ENCODE data around the gene EHBP1. TPM values are rescaled to one million over a fixed set of nuclear protein-coding genes. Genes with fewer than 3 reads are reported as not detected.

Gene EHBP1
- total RNA-seq, 2 experiments from 2014 or later: 21.4 to 22.3 TPM

- Mint-ChIP-seq H3K9me3 (no peaks in the 10 kb centered on the region), H3K4me3 (no peak overlapping the region), H3K27ac (no peak overlapping the region), H3K27me3 (no peaks in the 10 kb centered on the region), H3K36me3 (ENCODE audit: low read depth) (peaks cover 36% of the 10 kb centered on the region), H3K4me1 (ENCODE audit: low read depth) (peaks cover 25% of the 10 kb centered on the region)
- Histone ChIP-seq H3K4me3 (ENCODE audit: low read length) (no peak overlapping the region), H3K27me3 (ENCODE audit: control insufficient read depth in 1 of 2, insufficient read depth in 2 of 2, low read length in 2 of 2) (no peaks in the 10 kb centered on the region), H3K36me3 (ENCODE audit: insufficient read depth, low read length) (no peaks in the 10 kb centered on the region), H3K27ac (ENCODE audit: low read depth in 1 of 2, low read length in 2 of 2) (no peak overlapping the region), H3K4me1 (ENCODE audit: insufficient read depth, low read length) (no peaks in the 10 kb centered on the region), H3K9me3 (ENCODE audit: control insufficient read depth in 1 of 2, insufficient read depth in 1 of 2, low read length in 2 of 2) (no peaks in the 10 kb centered on the region)
- ATAC-seq (ENCODE audit: poor library complexity) (no peak), DNase-seq (no peak)
- POLR2A ChIA-PET: no interaction called here
- CTCF ChIA-PET: no interaction called here
- TF ChIP-seq CTCF (IDR thresholded peaks at IDR 0.05): no peak
- intact Hi-C loops (cut with DNase I, micrococcal nuclease): no loop called here
Measured at GRCh38 chr2:62716768-62717167, 11.3 kb downstream of the EHBP1 start.

- Histone ChIP-seq H3K9me3 (ENCODE audit: control insufficient read depth in 1 of 2, insufficient read depth in 1 of 2, low read length in 2 of 2) (peaks cover 0 to 3% of the 10 kb centered on the region in 2 experiments), H3K27me3 (ENCODE audit: control insufficient read depth in 1 of 2, insufficient read depth in 2 of 2, low read length in 2 of 2) (no peaks in the 10 kb centered on the region), H3K4me3 (ENCODE audit: low read length) (no peak overlapping the region), H3K36me3 (ENCODE audit: insufficient read depth, low read length) (no peaks in the 10 kb centered on the region), H3K27ac (ENCODE audit: low read depth in 1 of 2, low read length in 2 of 2) (no peak overlapping the region), H3K4me1 (ENCODE audit: insufficient read depth, low read length) (no peaks in the 10 kb centered on the region)
- peaks cover 45% of the 10 kb centered on the region for H3K36me3 Mint-ChIP-seq (ENCODE audit: low read depth)
- H3K9me3 Mint-ChIP-seq: peaks cover 2% of the 10 kb centered on the region
- TF ChIP-seq CTCF (IDR thresholded peaks at IDR 0.05): no peak
- H3K27ac Mint-ChIP-seq: no peak overlapping the region
- ChIA-PET CTCF (no interaction called here), POLR2A (no interaction called here)
- peaks cover 27% of the 10 kb centered on the region for H3K4me1 Mint-ChIP-seq (ENCODE audit: low read depth)
- H3K4me3 Mint-ChIP-seq: no peak overlapping the region
- intact Hi-C loops (cut with DNase I, micrococcal nuclease): no loop called here
- ATAC-seq (ENCODE audit: poor library complexity) (no peak), DNase-seq (no peak)
- no peaks in the 10 kb centered on the region for H3K27me3 Mint-ChIP-seq
Measured at GRCh38 chr2:62717503-62718081, 12.1 kb downstream of the EHBP1 start.

GRCh38 chr2:62718225-62718822, 12.8 kb downstream of the EHBP1 start:
- H3K9me3 ChIP-seq (ENCODE audit: control insufficient read depth in 1 of 2, insufficient read depth in 1 of 2, low read length in 2 of 2): peaks cover 3 to 5% of the 10 kb centered on the region in 2 experiments
- no peaks in the 10 kb centered on the region for H3K27me3 Mint-ChIP-seq
- intact Hi-C loops (cut with DNase I, micrococcal nuclease): no loop called here
- H3K27ac Mint-ChIP-seq: no peak overlapping the region
- TF ChIP-seq CTCF (IDR thresholded peaks at IDR 0.05): no peak
- ChIA-PET CTCF (no interaction called here), POLR2A (no interaction called here)
- no peak for DNase-seq
- H3K27me3 ChIP-seq (ENCODE audit: control insufficient read depth in 1 of 2, insufficient read depth in 2 of 2, low read length in 2 of 2): no peaks in the 10 kb centered on the region
- H3K4me3 ChIP-seq (ENCODE audit: low read length): no peak overlapping the region
- no peak overlapping the region for H3K27ac ChIP-seq (ENCODE audit: low read depth in 1 of 2, low read length in 2 of 2)
- peaks cover 52% of the 10 kb centered on the region for H3K36me3 Mint-ChIP-seq (ENCODE audit: low read depth)
- H3K9me3 Mint-ChIP-seq: peaks cover 4% of the 10 kb centered on the region
- no peak for ATAC-seq (ENCODE audit: poor library complexity)
- no peaks in the 10 kb centered on the region for H3K4me1 ChIP-seq (ENCODE audit: insufficient read depth, low read length)
- peaks cover 34% of the 10 kb centered on the region for H3K4me1 Mint-ChIP-seq (ENCODE audit: low read depth)
- H3K4me3 Mint-ChIP-seq: no peak overlapping the region
- H3K36me3 ChIP-seq (ENCODE audit: insufficient read depth, low read length): no peaks in the 10 kb centered on the region

Measured in CD4-positive, alpha-beta T cell (primary cell).